Fibroblast of the aortic adventitia (primary cell): ENCODE measurements around the gene CLASRP. TPM values are rescaled to one million over a fixed set of nuclear protein-coding genes. Genes with fewer than 3 reads are reported as not detected.

Source experiments
- DNase-seq: peaks from one replicate; pipeline ENCODE4 v3.0.0-alpha.2; 2010; ENCODE audit warnings: low read depth
- H3K4me3 ChIP-seq: 2 replicates; pipeline ENCODE4 v1.5.1; 2011; ENCODE audit warnings: low read depth, mild to moderate bottlenecking, control low read depth, low read length, moderate library complexity
- CTCF ChIP-seq: IDR thresholded peaks from 2 replicates; pipeline ENCODE4 v1.5.1; 2011; ENCODE audit warnings: mild to moderate bottlenecking, low read length, control low read depth, inconsistent platforms; ENCODE audit not compliant: insufficient read depth
- total RNA-seq: library from RNA; depleted of rRNA; stranded (reverse); fragments of >200 nt; gene quantifications from 2 replicates; pipeline ENCODE4 v1.2.3, GENCODE V29; 2012; ENCODE audit warnings: low replicate concordance

The CLASRP gene
- 14.1 and 32.4 TPM in 2 replicates for total RNA-seq

- no peak for TF ChIP-seq CTCF
- peak; percentile 92 for DNase-seq
- peak within 1 kb of the TSS; percentile 91 for H3K4me3 ChIP-seq
These were observed at the start of gene CLASRP for GRCh38 chr19:45038931-45039893. CLASRP (plus strand) TSS chr19:45039045; CDS start chr19:45040213, 1,168 bp downstream.

GRCh38 chr19:44990459-44990858 lies 48.4 kb upstream of the CLASRP start:
- DNase-seq, result no peak

GRCh38 chr19:44990966-44991365 lies 47.9 kb upstream of the CLASRP start:
- TF ChIP-seq CTCF, result no peak
- DNase-seq, result no peak
- H3K4me3 ChIP-seq, result no peak overlapping the region

More at GRCh38 chr19:44990459-44990858, 48.4 kb upstream of the CLASRP start:
- no peak for TF ChIP-seq CTCF
- H3K4me3 ChIP-seq, result no peak overlapping the region

GRCh38 chr19:44992336-44993163 lies 46.3 kb upstream of the CLASRP start:
- no peak overlapping the region for H3K4me3 ChIP-seq
- DNase-seq, result no peak
- TF ChIP-seq CTCF, result no peak

- DNase-seq, result no peak
- no peak overlapping the region for H3K4me3 ChIP-seq
- no peak for TF ChIP-seq CTCF
These were observed 45.3 kb upstream of the CLASRP start for GRCh38 chr19:44993526-44993925.

GRCh38 chr19:44993926-44994537 lies 44.8 kb upstream of the CLASRP start:
- no peak for DNase-seq
- H3K4me3 ChIP-seq, result no peak overlapping the region
- no peak for TF ChIP-seq CTCF
